Measurements from ENCODE around the gene ZNF445.
"Not testable (repeated sequence)": the region's sequence is repeated elsewhere in the genome, so short reads cannot be mapped to it uniquely, and the experiment has no call there.

ZNF445 gene

GRCh38 chr3:44398853-44399252 lies 78.6 kb downstream of the ZNF445 start:
- DNase-seq (ENCODE audit: low spot score): no peak

DNA sequence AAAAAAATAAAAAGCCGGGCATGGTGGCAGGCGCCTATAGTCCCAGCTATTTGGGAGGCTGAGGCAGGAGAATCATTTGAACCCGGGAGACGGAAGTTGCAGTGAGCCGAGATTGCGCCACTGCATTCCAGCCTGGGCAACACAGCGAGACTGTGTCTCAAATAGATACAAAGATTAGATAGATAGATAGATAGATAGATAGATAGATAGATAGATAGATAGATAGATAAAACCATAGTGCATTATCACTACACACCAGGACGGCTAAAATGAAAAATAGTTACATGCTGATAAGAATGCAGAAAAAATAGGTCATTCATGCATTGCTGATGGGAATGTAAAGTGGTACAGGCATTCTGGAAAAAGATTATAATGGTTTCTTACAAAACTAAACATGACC lies 79.2 kb downstream of the ZNF445 start:
- not testable (repeated sequence) for DNase-seq (ENCODE audit: low spot score)

DNA sequence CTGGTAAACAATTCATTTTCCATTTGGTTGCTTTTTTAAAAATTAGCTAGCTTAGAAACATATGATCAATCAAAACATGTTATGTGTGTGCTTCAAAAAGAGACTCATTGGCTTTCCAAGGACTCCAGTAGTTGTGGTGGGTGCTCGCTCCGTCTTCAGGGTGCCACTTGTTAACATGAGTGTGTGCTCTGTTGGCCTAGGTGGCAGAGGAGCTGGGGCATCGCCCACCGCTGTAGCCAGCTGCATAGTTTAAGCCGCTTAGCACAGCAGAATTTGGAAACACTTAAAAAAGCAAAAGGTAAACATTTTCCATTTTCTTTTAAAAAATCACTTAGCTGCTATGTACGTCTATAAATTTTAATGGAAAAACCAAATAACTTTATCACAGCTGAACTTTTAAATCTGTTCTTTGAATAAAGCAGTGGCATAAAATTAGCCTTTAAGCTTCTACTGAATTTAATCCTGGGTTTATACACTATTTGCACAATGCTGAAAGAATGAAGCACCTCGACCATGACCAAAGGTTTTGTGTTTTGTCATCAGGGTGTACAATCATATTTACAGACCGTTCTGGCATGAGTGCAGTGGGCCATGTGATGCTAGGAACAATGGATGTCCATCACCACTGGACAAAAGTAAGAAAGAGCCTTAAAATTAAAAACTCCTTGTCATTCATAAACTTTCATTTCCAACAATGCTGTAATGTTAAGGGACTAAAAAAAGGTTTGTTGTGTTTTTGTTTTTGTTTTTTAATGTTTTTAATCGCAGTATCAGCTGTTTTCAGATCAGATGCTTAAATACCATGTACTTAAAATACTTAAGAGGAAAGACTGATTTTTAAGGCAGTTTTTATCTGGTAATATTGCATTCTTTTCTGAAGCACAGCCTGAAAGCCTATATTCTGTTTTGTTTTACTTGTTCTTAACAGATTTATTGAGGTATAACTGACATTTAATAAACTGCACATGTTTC lies 81.0 kb downstream of the ZNF445 start:
- no peak for DNase-seq (ENCODE audit: low spot score)

DNA sequence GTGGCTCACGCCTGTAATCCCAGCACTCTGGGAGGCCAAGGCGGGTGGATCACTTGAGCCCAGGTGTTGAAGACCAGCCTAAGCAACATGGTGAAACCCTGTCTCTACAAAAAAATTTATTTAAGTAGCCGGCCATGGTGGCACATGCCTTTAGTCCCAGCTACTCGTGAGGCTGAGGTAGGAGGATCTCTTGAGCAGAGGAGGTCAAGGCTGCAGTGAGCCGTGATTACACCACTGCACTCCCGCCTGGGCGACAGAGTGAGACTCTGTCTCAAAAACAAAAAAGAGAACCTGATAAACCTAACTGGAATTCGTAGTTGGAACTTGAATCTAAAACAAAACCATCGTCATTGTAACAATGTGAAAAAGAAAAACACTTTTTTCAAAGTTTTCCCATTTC lies 81.8 kb downstream of the ZNF445 start:
- no peak for DNase-seq (ENCODE audit: low spot score)

DNA sequence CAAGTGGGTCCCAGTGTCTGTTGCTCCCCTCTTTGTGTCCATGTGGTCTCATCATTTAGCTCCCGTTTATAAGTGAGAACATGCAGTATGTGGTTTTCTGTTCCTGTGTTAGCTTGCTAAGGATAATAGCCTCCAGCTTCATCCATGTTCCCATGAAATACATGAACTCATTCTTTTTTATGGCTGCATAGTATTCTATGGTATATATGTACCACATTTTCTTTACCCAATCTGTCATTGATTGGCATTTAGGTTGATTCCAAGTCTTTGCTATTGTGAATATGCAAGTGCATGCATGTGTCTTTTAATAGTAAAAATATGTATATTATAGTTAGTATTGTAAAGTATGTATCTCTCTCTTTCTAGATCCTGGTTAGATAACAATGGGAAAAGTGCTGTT lies 85.0 kb downstream of the ZNF445 start:
- DNase-seq (ENCODE audit: low spot score): no peak

GRCh38 chr3:44387404-44387803 lies 90.1 kb downstream of the ZNF445 start:
- DNase-seq (ENCODE audit: low spot score): no peak
